IMR-90 (cell line): Measurements from ENCODE around the gene TREM1.

Experiments used
- CHD1 ChIP-seq: IDR thresholded peaks from 2 replicates; pipeline ENCODE4 v1.6.1; 2012; ENCODE audit warnings: low read depth, low read length, improper control_type of control experiment
- CTCF ChIP-seq: conservative IDR thresholded peaks from 2 replicates; pipeline ENCODE4 v1.5.1; 2012; ENCODE audit warnings: mild to moderate bottlenecking, low read depth, low read length, improper control_type of control experiment
- ELK1 ChIP-seq: fragments of 150-350 bp; IDR thresholded peaks from 2 replicates; pipeline ENCODE4 v1.6.1; 2016; ENCODE audit warnings: low read depth, mild to moderate bottlenecking, low read length, moderate library complexity, borderline replicate concordance
- POLR2A ChIP-seq: IDR thresholded peaks from 2 replicates; pipeline ENCODE4 v1.6.1; 2012; ENCODE audit warnings: mild to moderate bottlenecking, low read depth, low read length
- RAD21 ChIP-seq: IDR thresholded peaks from 2 replicates; pipeline ENCODE4 v1.6.1; 2012; ENCODE audit warnings: low read length, improper control_type of control experiment

GRCh38 chr6:41318261-41318653 lies 31.8 kb upstream of the TREM1 start:
- no peak for TF ChIP-seq CTCF
- no peak for TF ChIP-seq CHD1
- no peak for TF ChIP-seq POLR2A
- no peak for TF ChIP-seq ELK1
- no peak for TF ChIP-seq RAD21
